Large intestine (tissue), 12 donors: Measurements from ENCODE around the gene ZNF81. TPM values are rescaled to one million over a fixed set of nuclear protein-coding genes. Genes with fewer than 3 reads are reported as not detected.
"Not testable (repeated sequence)": the region's sequence is repeated elsewhere in the genome, so short reads cannot be mapped to it uniquely, and the experiment has no call there.

Experiments used
- DNase-seq, 2 donors: peaks; one replicate each; pipeline versions ENCODE4 v3.0.0 to v3.0.0-alpha.2; 2013
- H3K27ac ChIP-seq: one replicate; pipeline ENCODE4 v1.5.1; 2013; ENCODE audit warnings: low read length
- H3K27me3 ChIP-seq: 2 replicates; pipeline ENCODE4 v1.6.1; 2013; ENCODE audit warnings: low read length; ENCODE audit not compliant: control insufficient read depth, insufficient read depth
- H3K36me3 ChIP-seq: 2 replicates; pipeline ENCODE4 v1.6.1; 2013; ENCODE audit warnings: low read length; ENCODE audit not compliant: control insufficient read depth, insufficient read depth
- H3K4me1 ChIP-seq: one replicate; pipeline ENCODE4 v1.6.1; 2013; ENCODE audit warnings: low read length; ENCODE audit not compliant: control insufficient read depth, insufficient read depth
- H3K4me3 ChIP-seq: one replicate; pipeline ENCODE4 v1.5.1; 2013; ENCODE audit warnings: low read length
- H3K9me3 ChIP-seq: one replicate; pipeline ENCODE4 v1.6.1; 2013; ENCODE audit warnings: mild to moderate bottlenecking, low read depth, low read length, moderate library complexity; ENCODE audit not compliant: control insufficient read depth
- WGBS: methylation state at CpG from one replicate; pipeline ENCODE4 v1.1.5; 2013; ENCODE audit warnings: low lambda C conversion rate; ENCODE audit not compliant: insufficient coverage; 5-methylcytosine and 5-hydroxymethylcytosine counted together
- long read RNA-seq, 11 donors: transcript quantifications; one replicate each; lab custom pipeline, GENCODE V29; 2026
- polyA plus RNA-seq: library from polyadenylated mRNA; unstranded; fragments of 120-200 nt; gene quantifications from one replicate; pipeline ENCODE4 v1.2.1, GENCODE V29; 2013

ZNF81 gene
- 6.3 TPM for polyA plus RNA-seq
- long read RNA-seq, donor 1 = 0 reads
- long read RNA-seq, donor 2, partial matches to known transcripts = 0 of 1 reads
- long read RNA-seq, donor 2, other reads (novel, unspliced or antisense) = 0 of 1 reads
- long read RNA-seq, donor 3 = 0 reads
- long read RNA-seq, donor 4 = 0 reads
- long read RNA-seq, donor 5, full-length matches to known transcripts = 1 of 1 reads
- long read RNA-seq, donor 5, partial matches to known transcripts = 0 of 1 reads
- long read RNA-seq, donor 5, other reads (novel, unspliced or antisense) = 0 of 1 reads
- long read RNA-seq, donor 6 = 0 reads
- long read RNA-seq, donor 7 = 0 reads
- long read RNA-seq, donor 8 = 0 reads
- long read RNA-seq, donor 9 = 0 reads
- long read RNA-seq, donor 10, full-length matches to known transcripts = 2 of 2 reads
- long read RNA-seq, donor 10, partial matches to known transcripts = 0 of 2 reads
- long read RNA-seq, donor 10, other reads (novel, unspliced or antisense) = 0 of 2 reads
- long read RNA-seq, donor 11 = 0 reads

DNA sequence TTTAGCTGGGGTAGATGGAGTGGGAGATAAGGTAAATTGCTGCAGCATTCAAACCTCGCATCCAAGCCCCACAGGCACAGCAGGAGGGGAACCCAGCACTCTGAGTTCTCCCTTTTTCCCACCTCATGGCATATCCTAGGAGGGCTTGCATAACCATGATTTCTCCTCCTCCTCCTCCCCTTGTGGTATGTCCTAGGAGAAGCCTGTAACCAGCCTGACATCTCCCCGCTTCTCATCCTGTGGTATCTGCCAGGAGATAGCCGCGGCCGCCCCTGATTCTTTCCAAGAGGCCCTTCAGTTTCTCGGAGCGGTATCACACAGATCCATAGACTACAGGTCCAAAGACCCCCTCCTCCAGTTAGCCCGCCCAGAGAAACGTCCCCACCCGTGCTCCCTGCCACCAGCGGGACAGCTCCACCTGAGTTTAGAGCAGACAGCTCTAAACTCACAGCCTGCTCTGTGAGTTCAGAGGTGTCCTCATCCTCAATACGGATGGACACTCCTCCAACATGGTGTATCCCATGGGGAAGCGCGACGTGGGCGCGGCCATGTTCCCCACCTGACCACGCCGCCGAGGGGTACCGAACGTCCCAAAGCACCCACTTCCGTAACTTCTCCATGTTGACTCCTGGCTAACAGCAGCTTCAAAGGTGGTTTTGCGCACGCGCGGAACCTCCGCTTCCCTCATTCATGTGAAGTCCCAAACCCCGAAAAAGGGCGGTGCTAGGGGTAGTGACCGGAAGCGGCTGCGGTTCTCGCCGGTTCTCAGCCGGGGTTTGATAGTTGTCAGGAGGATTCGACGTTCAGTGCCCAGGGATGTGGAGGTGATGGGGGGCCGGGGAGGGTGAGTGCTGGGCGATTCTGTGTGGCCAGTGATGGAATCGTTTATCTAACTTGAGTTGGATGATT lies at the start of gene ZNF81:
ZNF81 (plus strand) TSS at position 739 of the 909 bp plus-strand sequence. CDS start 9,366 bp downstream, outside the sequence.
- H3K4me3 ChIP-seq = peak within 1 kb of the TSS; percentile 59
- WGBS = no CpG with 5 or more reads among the region's 41 CpGs
- DNase-seq = peak; percentile 96
- H3K27me3 ChIP-seq = no peaks in the 10 kb centered on the region
- H3K4me1 ChIP-seq = peaks cover 2% of the 10 kb centered on the region
- H3K27ac ChIP-seq = peak within 1 kb of the TSS; percentile 79
- H3K9me3 ChIP-seq = no peaks in the 10 kb centered on the region
- no peaks in the 10 kb centered on the region for H3K36me3 ChIP-seq

DNA sequence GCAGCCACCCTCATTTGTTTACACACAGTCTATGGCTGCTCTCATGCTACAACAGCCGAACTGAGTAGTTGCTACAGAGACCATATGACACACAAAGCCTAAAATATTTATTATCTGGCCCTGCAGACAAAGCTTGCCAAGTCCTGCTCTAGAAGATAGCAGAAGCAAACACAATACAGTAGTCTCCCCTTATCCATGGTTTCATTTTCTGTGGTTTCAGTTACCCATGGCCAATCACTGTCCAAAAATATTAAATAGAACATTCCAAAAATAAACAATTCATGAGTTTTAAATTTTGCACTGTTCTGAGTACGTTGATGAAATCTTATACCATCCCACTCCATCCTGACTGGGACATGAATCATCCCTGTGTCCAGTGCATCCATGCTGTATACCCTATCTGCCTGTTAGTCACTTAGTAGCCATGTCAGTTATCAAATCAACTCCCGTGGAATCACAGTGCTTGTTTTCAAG lies 40.2 kb upstream of the ZNF81 start:
- WGBS = no CpG with 5 or more reads among the region's 3 CpGs
- no peak for DNase-seq
- Histone ChIP-seq H3K27ac (no peak overlapping the region), H3K9me3 (no peaks in the 10 kb centered on the region), H3K27me3 (no peaks in the 10 kb centered on the region), H3K4me3 (no peak overlapping the region), H3K36me3 (no peaks in the 10 kb centered on the region), H3K4me1 (no peaks in the 10 kb centered on the region)

- H3K4me1 ChIP-seq = no peaks in the 10 kb centered on the region
- H3K36me3 ChIP-seq = no peaks in the 10 kb centered on the region
- no peak overlapping the region for H3K27ac ChIP-seq
- H3K27me3 ChIP-seq = no peaks in the 10 kb centered on the region
- WGBS = no CpG with 5 or more reads among the region's 2 CpGs
- no peak for DNase-seq
- H3K4me3 ChIP-seq = no peak overlapping the region
- H3K9me3 ChIP-seq = no peaks in the 10 kb centered on the region
Observed at GRCh38 chrX:47797084-47797483, 39.6 kb upstream of the ZNF81 start.

- no peaks in the 10 kb centered on the region for H3K27me3 ChIP-seq
- H3K36me3 ChIP-seq = no peaks in the 10 kb centered on the region
- H3K4me1 ChIP-seq = no peaks in the 10 kb centered on the region
- WGBS = no CpG with 5 or more reads among the region's 2 CpGs
- no peak overlapping the region for H3K4me3 ChIP-seq
- H3K9me3 ChIP-seq = no peaks in the 10 kb centered on the region
- H3K27ac ChIP-seq = no peak overlapping the region
- no peak for DNase-seq
Observed at GRCh38 chrX:47798861-47799260, 37.8 kb upstream of the ZNF81 start.

DNA sequence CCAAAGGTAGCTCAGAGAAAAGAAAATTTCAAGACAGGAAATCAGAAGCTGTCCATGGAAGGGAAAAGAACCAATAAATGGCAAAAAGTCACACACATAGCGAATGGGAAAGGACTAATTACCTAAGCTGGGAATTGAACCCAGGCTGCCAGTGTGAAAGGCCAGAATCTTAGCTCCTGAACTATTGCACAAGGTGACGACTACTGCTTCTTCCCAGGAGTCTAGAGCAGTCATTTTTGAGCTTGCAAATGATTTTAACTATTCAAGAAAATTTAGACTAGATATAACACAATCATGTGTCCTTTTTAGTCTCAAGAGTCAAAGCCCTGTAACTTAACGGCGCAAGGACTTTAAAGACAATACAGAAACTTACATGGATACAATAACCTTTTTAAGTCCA lies 34.1 kb upstream of the ZNF81 start:
- no peak overlapping the region for H3K27ac ChIP-seq
- no peaks in the 10 kb centered on the region for H3K9me3 ChIP-seq
- no peak for DNase-seq
- no peaks in the 10 kb centered on the region for H3K4me1 ChIP-seq
- H3K36me3 ChIP-seq = no peaks in the 10 kb centered on the region
- no CpG with 5 or more reads among the region's 4 CpGs for WGBS
- H3K4me3 ChIP-seq = no peak overlapping the region
- no peaks in the 10 kb centered on the region for H3K27me3 ChIP-seq

DNA sequence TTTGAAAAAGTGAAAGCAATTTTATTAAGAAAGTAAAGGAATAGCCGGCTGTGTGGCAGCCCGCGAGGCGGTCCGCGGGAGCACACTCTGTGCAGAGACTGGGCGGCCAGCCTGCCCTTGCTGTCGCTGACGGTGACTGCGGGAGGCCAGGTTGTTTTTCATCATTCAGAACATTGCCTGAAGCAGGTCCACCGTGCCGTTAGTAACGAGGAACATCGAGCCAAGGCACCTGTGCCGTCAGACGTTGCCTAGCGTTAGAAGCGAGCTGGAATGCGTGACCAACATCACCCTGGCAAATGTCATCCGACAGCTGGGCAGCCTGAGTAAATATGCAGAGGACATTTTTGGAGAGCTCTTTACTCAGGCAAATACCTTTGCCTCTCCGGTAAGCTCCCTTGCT lies 33.6 kb upstream of the ZNF81 start:
- DNase-seq, H3K36me3 ChIP-seq, H3K4me1 ChIP-seq, H3K4me3 ChIP-seq, H3K27ac ChIP-seq, H3K27me3 ChIP-seq, H3K9me3 ChIP-seq: not testable (repeated sequence)
- WGBS = no CpG with 5 or more reads among the region's 21 CpGs

GRCh38 chrX:47804315-47804714 lies 32.4 kb upstream of the ZNF81 start:
- no peak for DNase-seq
- H3K27ac ChIP-seq = no peak overlapping the region
- H3K36me3 ChIP-seq = no peaks in the 10 kb centered on the region
- H3K4me3 ChIP-seq = no peak overlapping the region
- no CpG with 5 or more reads among the region's 9 CpGs for WGBS
- no peaks in the 10 kb centered on the region for H3K27me3 ChIP-seq
- no peaks in the 10 kb centered on the region for H3K4me1 ChIP-seq
- no peaks in the 10 kb centered on the region for H3K9me3 ChIP-seq

DNA sequence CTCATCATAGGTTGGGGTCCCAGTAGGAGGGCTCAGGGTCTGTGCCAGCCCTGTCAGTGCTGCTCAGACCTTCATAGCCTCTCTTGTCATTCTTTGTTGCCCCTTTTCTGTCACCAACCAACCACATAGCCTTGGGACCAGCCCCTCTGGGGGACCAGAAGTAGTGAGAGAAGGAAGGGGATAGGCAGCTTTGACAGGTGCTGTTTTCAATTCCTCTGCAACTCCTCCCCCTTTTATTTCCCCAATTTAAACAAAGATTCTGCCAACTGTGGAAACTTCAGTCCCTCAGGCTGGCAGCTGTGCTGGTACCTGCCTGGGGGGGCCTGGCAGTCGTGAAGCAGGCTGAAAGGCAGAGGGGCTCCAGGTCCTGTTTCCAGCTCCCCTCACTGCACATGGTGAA lies 30.9 kb upstream of the ZNF81 start:
- H3K27me3 ChIP-seq, H3K36me3 ChIP-seq, H3K4me3 ChIP-seq, DNase-seq, H3K9me3 ChIP-seq, H3K4me1 ChIP-seq, H3K27ac ChIP-seq: not testable (repeated sequence)
- no CpG with 5 or more reads among the region's 1 CpG for WGBS

DNA sequence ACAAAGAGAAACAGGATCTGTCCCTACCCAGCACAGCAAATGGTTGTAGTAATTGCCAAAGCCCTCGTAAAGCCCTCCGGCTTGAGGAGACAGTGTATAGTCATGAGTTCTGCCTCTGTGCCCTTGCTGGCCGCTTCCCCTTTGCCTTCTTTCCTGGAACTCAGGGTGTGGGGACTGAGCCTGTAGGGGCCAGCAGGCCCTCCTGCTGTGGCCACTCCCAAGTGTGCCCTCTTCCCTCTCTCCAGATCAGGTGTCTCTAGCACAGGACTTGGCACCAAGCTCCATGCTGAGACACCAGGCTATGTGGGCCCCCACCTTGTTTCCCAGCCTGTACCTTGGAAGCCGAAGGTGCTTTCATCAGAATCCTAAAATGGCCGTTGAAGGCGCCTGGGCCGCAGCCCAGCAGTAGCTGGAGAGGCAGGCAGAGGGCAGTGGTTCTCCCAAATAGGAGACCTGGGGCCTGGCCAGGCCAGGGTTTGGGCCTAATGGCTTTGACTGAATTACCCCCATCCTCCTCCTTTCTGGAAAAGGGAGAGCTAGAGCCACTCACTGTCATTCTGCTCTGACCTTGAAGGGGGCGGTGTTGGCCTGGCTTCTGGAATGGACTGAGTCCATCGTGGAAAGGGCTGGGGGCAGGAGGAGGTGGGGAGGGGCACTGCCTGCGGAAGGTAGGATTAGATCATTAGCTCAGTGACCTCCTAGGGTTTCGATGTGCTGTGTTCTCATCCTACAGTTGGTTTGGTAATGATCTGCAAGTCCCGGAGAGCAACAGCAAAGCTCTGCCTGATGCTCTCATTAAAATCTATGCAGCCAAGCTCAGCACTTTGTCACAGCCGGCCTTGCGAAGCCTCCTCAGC lies 30.1 kb upstream of the ZNF81 start:
- DNase-seq, H3K4me3 ChIP-seq, H3K4me1 ChIP-seq, H3K36me3 ChIP-seq, H3K9me3 ChIP-seq, H3K27ac ChIP-seq, H3K27me3 ChIP-seq: not testable (repeated sequence)
- WGBS = no CpG with 5 or more reads among the region's 14 CpGs

DNA sequence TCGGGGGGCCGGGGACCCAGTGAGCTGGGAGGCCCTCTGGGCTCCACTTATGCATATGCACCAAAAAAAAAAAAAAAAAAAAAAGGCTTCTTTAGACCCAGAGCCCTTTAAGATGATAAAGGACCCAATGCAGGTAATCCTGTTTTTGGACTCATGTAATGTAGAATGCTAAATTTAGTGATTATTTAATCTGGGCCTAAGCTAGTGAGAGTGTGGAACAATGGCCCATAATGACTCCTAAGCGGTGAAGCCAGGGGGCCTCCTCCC lies 29.5 kb upstream of the ZNF81 start:
- not testable (repeated sequence) for H3K4me3 ChIP-seq, H3K9me3 ChIP-seq, H3K27ac ChIP-seq, H3K36me3 ChIP-seq, H3K4me1 ChIP-seq, H3K27me3 ChIP-seq, DNase-seq
- WGBS = no CpG with 5 or more reads among the region's 3 CpGs
